Fibroblast of peridontal ligament (primary cell): ENCODE measurements around the gene YY1.
"Not testable (repeated sequence)": the region's sequence is repeated elsewhere in the genome, so short reads cannot be mapped to it uniquely, and the experiment has no call there.

Experiments used
- DNase-seq: peaks from one replicate; pipeline ENCODE4 v3.0.0-alpha.2; 2010; ENCODE audit errors: extremely low read depth

The YY1 gene

GRCh38 chr14:100238419-100239210 is at the start of gene YY1:
Gene YY1, plus strand, starts transcription at chr14:100239144. Its CDS starts 101 bp downstream, at chr14:100239245.
- DNase-seq, result peak; percentile 95

DNA sequence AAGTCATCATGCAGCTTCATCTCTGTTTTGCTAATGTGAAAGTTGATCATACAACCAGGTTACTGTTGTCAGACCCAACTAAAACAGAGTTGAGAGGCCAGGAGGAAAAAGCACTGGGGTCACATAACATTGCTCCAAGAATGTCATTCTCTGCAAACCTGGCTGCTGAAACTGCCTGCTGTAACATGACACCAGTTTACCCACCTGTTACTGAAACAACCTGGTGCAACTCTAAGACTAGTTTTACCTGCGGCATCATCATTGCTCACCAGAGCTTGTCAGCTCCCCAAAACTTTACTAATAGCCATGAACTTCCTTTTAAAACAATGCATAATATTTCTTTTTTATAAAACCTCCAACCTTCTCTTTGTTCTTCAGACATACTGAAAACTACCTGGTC is 48.8 kb upstream of the YY1 start:
- DNase-seq, result no peak

DNA sequence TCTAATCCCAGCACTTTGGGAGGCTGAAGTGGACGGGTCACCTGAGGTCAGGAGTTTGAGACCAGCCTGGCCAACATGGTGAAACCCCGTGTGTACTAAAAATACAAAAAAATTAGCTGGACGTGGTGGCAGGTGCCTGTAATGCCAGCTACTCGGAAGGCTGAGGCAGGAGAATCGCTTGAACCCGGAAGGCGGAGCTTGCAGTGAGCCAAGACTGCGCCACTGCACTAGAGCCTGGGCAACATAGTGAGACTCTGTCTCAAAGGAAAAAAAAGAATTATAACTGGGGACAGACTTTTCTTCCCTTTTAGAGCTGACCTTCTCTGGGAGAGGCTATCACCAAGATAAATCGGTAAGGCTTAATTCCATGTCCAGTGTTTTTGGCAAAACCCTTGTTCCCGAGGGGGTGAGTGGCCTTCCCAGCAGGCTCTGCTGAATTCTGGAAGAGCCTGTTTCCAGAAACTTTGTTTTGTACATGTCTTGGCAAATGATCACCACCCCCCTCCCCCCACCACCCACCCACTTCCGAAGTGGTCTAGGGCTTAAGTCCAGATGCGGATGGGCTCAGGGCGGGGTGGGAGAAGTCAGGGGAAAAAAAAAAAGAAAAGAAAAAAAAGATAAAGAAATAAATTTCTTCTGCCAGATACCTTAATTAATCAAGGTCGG is 47.2 kb upstream of the YY1 start:
- no peak for DNase-seq

DNA sequence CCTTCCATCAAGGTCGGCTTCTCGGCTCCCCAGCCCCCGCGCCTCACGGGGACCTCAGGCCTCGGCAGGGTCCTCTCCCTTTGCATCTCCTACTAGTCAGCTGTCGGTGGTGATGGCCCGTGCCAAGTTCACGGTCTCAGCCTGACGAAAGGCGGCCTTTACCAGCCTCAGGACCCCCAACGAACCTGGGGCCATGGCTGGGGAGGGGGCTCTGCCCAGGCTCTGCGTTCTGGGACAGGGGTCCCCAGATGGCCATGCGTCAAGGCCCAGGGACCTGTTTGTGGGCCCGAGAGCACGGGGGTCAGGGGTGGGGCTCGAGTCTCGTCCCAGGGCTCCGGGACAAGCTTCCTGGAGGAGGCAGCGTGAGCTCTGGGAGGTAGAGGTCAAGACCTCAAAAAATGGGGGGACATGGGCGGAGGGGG is 46.7 kb upstream of the YY1 start:
- DNase-seq, result no peak

- DNase-seq, result peak; percentile 94
Measured at GRCh38 chr14:100192672-100193416, 46.1 kb upstream of the YY1 start.

DNA sequence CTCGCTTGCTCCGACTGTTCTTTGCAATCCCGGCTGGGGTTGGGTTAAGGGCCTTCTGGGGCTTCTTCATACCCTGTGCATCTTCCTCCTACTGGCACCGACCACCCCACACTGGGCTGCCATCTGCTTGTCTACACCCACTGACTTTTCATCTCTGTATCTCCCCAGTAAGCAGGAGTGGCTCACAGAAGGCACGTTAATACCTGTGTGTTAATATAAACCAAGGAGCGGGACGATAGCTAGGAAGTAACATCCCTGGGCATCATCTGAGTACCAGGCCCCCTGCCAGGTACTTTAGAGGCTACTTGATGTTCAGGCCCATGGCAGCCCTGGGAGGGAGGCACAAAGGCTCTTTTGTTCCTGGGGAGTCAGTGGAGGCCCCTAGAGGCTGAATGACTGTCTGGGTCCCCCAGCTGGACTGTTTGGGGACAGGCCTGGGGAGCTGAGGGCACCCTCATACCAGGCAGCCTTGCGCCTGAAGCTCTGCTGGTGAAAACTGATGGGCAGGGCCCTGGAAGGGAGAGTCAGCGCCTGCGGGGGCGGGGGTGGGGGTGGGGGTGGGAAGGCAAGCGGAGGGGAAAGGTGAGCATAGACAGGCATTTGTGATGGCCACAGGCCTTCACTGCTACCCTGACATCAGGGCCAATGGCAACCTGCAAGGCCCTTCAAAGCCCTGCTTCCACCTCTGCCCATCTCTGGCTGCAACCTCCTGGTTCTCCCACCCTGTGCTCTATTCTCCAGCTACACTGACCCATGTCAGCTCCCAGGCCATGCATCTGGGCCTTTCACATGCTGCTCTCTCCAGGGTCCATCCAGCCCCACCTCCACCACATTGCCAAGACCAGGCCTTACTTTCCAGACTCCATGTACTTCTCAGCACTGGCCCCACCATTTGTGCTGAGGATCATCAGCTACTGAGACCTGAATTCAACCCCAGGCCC is 45.3 kb upstream of the YY1 start:
- no peak for DNase-seq

DNA sequence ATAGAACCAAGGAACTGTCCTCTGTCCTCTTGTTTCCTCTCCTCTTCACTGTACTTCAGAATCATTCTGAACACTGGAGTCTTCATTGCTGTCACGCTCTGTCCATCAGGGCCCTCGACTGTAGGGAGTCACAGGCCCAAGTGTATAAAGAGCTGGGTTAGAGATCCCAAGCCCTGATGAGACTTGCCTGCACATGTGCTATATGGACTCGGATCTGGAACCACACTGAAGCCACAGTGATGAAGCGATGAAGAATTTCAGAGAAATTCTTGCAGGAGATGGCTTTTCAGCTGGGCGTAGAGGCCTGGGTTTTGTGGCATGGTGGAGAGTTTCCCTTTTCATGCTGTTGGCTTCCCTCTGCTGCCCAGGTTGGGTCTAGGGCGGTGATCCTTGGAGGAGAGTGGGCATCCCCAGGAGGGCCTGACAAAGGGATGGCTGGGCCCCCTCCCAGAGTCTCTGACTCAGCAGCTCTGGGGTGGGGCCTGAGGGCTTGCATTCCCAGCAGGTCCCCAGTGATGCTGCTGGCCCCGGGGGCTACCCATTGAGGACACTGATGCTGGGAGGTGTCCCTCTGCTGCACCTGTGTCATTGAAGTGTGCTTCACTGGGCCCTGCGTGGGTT is 39.6 kb upstream of the YY1 start:
- no peak for DNase-seq

DNA sequence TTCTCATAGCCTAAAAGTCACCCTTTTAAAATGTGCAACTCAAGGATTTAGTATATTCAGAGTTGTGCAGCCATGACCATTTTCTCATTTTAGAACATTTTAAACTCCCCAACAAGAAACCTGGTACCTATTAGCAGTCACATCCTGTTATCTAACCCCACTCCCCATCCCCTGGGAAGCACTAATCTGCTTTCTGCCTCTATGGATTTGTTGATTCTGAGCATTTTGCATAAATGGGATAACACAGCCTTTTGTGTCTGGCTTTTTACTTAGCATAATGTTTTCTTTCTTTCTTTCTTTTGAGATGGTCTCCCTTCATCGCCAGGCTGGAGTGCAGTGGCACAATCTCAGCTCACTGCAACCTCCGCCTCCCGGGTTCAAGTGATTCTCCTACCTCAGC is 38.6 kb upstream of the YY1 start:
- DNase-seq, result no peak

DNA sequence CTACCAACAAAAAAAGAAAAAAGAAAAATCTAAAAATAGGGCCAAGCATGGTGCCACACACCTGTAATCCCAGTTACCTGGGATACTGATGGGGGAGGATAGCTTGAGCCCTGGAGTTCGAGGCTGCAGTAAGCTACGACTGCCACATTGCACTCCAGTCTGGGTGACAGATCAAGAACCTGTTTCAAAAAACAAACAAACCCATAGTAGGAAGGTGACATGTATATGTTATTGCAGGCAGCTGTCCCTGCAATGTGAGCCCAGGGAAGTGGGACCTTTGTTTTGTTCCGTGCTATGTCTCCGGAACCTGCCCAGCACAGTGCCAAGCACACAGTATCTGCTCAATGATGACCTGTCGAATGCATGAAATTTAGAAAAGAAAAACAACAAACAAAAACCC is 37.2 kb upstream of the YY1 start:
- DNase-seq, result no peak

GRCh38 chr14:100202712-100203111 is 36.2 kb upstream of the YY1 start:
- no peak for DNase-seq

DNA sequence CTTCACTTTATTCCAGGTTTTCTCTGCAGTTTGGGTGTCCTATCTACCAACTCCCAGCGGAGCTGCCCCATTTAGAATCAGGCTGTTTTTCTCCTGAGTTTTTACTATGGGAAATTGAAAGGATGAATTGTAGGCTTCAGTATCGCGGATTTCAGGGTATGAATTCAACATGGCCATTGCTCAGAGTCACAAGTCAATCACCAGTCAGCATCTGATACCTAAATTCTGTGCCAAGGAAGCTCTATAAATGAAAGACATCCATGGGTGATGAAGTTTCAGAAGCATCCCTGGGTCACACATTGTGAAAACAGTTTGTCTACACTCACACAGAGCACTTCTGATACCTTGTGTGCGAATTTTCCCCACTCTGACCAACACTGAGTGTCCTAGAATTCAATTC is 35.8 kb upstream of the YY1 start:
- no peak for DNase-seq

DNA sequence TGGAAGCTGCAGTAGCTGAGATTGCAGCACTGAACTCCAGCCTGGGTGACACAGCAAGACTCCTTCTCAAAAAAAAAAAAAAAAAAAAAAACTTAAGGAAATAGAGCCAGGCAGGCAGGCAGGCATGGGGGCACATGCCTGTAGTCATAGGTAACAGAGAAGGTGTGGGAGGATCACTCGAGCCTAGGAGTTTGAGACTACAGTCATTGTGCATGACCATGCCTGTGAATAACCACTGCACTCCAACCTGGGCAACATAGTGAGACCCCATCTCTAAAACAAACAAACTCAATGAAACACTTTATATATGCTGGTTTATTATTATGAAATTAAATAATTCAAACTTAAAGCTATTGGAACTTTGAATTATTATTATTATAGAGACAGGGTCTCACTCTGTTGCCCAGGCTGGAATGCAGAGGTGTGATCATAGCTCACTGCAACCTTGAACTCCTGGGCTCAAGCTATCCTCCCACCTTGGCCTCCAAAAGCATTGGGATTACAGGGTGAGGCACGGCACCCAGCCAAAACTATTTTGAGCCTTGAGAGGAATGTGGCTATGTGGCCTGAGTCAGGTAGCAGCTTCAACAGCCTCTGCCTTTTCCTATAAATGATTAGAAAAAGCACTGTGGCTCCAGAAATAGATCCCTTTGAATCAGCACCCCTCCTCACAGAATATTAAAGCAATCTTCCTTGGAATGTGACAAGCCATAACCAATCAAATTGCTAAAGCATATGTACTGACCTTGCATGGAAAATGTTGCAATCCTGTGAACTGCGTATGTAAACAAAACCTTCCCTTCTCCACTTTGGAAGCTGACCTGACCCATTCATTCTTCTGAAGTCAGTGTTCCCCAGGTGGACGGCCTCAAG is 34.7 kb upstream of the YY1 start:
- DNase-seq, result no peak

DNA sequence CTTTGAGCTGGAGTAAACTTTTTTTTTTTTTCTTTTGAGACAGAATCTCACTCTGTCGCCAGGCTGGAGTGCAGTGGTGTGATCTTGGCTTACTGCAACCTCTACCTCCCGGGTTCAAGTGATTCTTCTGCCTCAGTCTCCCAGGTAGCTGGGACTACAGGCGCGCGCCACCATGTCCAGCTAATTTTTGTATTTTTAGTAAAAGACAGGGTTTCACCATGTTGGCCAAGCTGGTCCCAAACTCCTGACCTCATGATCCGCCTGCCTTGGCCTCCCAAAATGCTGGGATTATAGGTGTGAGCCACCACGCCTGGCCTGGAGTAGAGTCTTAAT is 34.1 kb upstream of the YY1 start:
- DNase-seq, result not testable (repeated sequence)

DNA sequence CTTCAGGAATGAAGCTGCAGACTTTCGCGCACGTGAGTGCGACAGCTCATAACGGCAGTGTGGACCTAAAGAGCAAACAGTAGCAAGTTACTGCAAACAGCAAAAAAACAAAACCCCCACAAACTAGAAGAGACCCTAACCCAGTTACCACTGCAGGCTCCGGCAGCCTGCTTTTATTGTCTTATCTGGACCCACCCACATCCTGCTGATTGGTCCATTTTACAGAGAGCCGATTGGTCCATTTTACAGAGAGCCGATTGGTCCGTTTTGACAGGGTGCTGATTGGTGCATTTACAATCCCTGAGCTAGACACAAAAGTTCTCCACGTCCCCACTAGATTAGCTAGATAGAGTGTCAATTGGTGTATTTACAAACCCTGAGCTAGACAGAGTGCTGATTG is 31.4 kb upstream of the YY1 start:
- DNase-seq, result not testable (repeated sequence)

GRCh38 chr14:100208136-100208535 is 30.8 kb upstream of the YY1 start:
- DNase-seq, result not testable (repeated sequence)

DNA sequence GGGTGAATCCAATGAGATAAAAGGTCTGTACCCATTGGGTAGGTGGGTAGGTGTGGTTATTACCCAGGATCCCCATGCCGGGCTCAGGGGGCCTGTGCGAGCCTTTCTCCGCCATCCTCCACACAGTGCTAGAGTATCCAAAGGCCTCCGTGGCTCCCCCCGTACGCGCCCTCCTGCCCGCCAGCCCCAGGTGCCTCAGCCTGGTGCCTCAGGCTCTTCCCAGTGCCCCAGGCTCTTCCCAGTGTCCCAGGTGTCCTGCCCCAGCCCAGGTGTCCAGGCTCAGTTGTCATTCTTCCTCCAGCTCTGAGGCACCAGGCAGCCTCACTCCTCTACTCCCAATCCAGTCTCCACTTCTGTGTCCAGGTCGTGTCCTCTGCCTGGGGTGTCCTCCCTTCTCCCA is 27.6 kb upstream of the YY1 start:
- DNase-seq, result no peak

- DNase-seq, result no peak
Measured at GRCh38 chr14:100211893-100212292, 27.1 kb upstream of the YY1 start.

- DNase-seq, result no peak
Measured at GRCh38 chr14:100212476-100213333, 26.2 kb upstream of the YY1 start.

DNA sequence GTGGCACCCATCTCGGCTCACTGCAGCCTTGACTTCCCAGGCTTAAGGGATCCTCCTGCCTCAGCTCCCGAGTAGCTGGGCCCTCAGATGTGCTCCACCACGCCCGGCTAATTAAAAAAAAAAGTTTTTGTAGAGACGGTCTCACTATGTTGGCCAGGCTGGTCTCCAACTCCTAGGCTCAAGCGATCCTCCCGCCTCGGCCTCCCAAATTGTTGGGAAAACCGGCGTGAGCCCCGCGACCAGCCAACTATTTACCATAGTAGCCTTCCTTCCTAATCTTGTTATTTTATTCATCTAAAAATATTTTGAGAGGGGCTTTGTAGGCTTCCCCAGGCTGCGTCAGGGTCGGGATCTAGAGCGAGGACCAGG is 25.4 kb upstream of the YY1 start:
- no peak for DNase-seq
